PC-3 (cell line): ENCODE measurements around the gene DLG5. TPM values are rescaled to one million over a fixed set of nuclear protein-coding genes. Genes with fewer than 3 reads are reported as not detected.
A peak's percentile ranks its signal among the peaks of the same experiment; 100 is the strongest.

Source experiments
- ATAC-seq: fragments of 200-7000 bp; cut with Tn5 transposase; 2 replicates; pipeline ENCODE4 v1.9.1; 2020; ENCODE audit warnings: mild to moderate bottlenecking, moderate library complexity
- BruUV-seq: library from RNA; stranded (reverse); fragments of 400-500 nt; replicated peaks from 2 replicates; lab custom pipeline; 2021; lab: Mats Ljungman, UMichigan
- CTCF ChIA-PET: fragments of 300-600 bp; sonication (Branson Sonifier 250); formaldehyde crosslinking; loops from one replicate; lab custom pipeline; 2022; ENCODE audit warnings: antibody characterized with exemption; lab: Charles Lee
- POLR2A ChIA-PET: fragments of 300-600 bp; sonication (Branson Sonifier 250); formaldehyde crosslinking; loops from one replicate; lab custom pipeline; 2022; ENCODE audit warnings: antibody characterized with exemption; ENCODE audit not compliant: unreplicated experiment; lab: Charles Lee
- DNase-seq: peaks from one replicate; pipeline ENCODE4 v3.0.0-alpha.2; 2015
- H2AFZ ChIP-seq: fragments of 300-600 bp; sonication (generic); 2 replicates; pipeline ENCODE4 v1.6.0; 2016; ENCODE audit warnings: antibody characterized with exemption, low read length
- H3F3A ChIP-seq: fragments of 300-600 bp; sonication (generic); one replicate; pipeline ENCODE4 v1.6.0; 2017; ENCODE audit warnings: antibody characterized with exemption, low read length, control low read depth, mild to moderate bottlenecking; ENCODE audit not compliant: unreplicated experiment
- H3K27ac ChIP-seq: fragments of 300-600 bp; sonication (generic); 2 replicates; pipeline ENCODE4 v1.5.1; 2016; ENCODE audit warnings: mild to moderate bottlenecking, low read length
- H3K27me3 ChIP-seq: fragments of 300-600 bp; sonication (generic); 2 replicates; pipeline ENCODE4 v1.6.1; 2016; ENCODE audit warnings: low read length, mixed read lengths
- H3K36me3 ChIP-seq: fragments of 300-600 bp; sonication (generic); 2 replicates; pipeline ENCODE4 v1.6.1; 2016; ENCODE audit warnings: low read depth, mixed run types, low read length, mixed read lengths
- H3K4me1 ChIP-seq: fragments of 300-600 bp; sonication (generic); 2 replicates; pipeline ENCODE4 v1.5.1; 2016; ENCODE audit warnings: low read length; ENCODE audit not compliant: insufficient read depth
- H3K4me2 ChIP-seq: fragments of 300-600 bp; sonication (generic); 2 replicates; pipeline ENCODE4 v1.6.0; 2016; ENCODE audit warnings: low read length
- H3K4me3 ChIP-seq: fragments of 300-600 bp; sonication (generic); 2 replicates; pipeline ENCODE4 v1.5.1; 2016; ENCODE audit warnings: mild to moderate bottlenecking, low read length, mixed read lengths
- H3K79me2 ChIP-seq: fragments of 300-600 bp; sonication (generic); 2 replicates; pipeline ENCODE4 v1.6.1; 2017; ENCODE audit warnings: low read length, mixed read lengths
- H3K9ac ChIP-seq: fragments of 300-600 bp; sonication (generic); 2 replicates; pipeline ENCODE4 v1.6.0; 2016; ENCODE audit warnings: mild to moderate bottlenecking, low read length
- H3K9me2 ChIP-seq: fragments of 300-600 bp; sonication (generic); replicated peaks from 2 replicates; pipeline ENCODE4 v1.6.1; 2016; ENCODE audit warnings: mixed run types, low read length, mixed read lengths
- H3K9me3 ChIP-seq: fragments of 300-600 bp; sonication (generic); 2 replicates; pipeline ENCODE4 v1.6.1; 2016; ENCODE audit warnings: low read length, mixed read lengths
- H4K20me1 ChIP-seq: fragments of 300-600 bp; sonication (generic); 2 replicates; pipeline ENCODE4 v1.6.1; 2016; ENCODE audit warnings: low read length, mixed read lengths
- CTCF ChIP-seq: fragments of 300-600 bp; sonication (generic); conservative IDR thresholded peaks from 2 replicates; pipeline ENCODE4 v1.5.1; 2017; ENCODE audit warnings: antibody characterized with exemption, low read depth, mild to moderate bottlenecking, low read length
- EZH2 ChIP-seq: fragments of 300-600 bp; sonication (generic); IDR thresholded peaks from one replicate; pipeline ENCODE4 v1.6.1; 2017; ENCODE audit warnings: antibody characterized with exemption, mild to moderate bottlenecking, low read length; ENCODE audit not compliant: unreplicated experiment
- EZH2phosphoT487 ChIP-seq: fragments of 300-600 bp; sonication (generic); IDR thresholded peaks from 2 replicates; pipeline ENCODE4 v1.6.1; 2018; ENCODE audit warnings: mild to moderate bottlenecking, antibody characterized with exemption, low read length, borderline replicate concordance
- intact Hi-C: fragments of 100-400 bp; cut with micrococcal nuclease; formaldehyde crosslinking; loops from 2 replicates; pipeline ENCODE4 v1.9.0; 2023
- total RNA-seq: library from RNA; depleted of rRNA; stranded (reverse); fragments of >200 nt; gene quantifications from 2 replicates; pipeline ENCODE4 v1.2.3, GENCODE V29; 2014

DLG5 gene
- total RNA-seq, 1 experiment from 2014 or later: 118 TPM

GRCh38 chr10:77844713-77845445 is 81.7 kb downstream of the DLG5 start:
- Histone ChIP-seq H3K9me2 (no peaks in the 10 kb centered on the region), H3K4me1 (peaks cover 30% of the 10 kb centered on the region), H3K9ac (peak overlapping the region; percentile 9), H3F3A (peaks cover 5% of the 10 kb centered on the region), H3K36me3 (peaks cover 48% of the 10 kb centered on the region), H3K9me3 (no peaks in the 10 kb centered on the region), H3K27me3 (no peaks in the 10 kb centered on the region), H3K4me2 (peak overlapping the region; percentile 37), H2AFZ (peak overlapping the region; percentile 29), H3K79me2 (no peaks in the 10 kb centered on the region), H3K4me3 (no peak overlapping the region), H3K27ac (peak overlapping the region; percentile 36), H4K20me1 (no peaks in the 10 kb centered on the region)
- DNase-seq (peak; percentile 98), ATAC-seq (peak; percentile 71)
- CTCF ChIA-PET: interaction anchor here (0.9 to 1.0 kb wide), 4 partner anchors 129 to 185 kb away, joined by 3 to 7 read pairs (median 4); partner anchors contain the start of gene POLR3A
- intact Hi-C loops: loop anchor here (5.0 kb wide), 2 partner anchors 67 to 678 kb away; no protein-coding TSS in a partner anchor
- TF ChIP-seq CTCF (no peak), EZH2phosphoT487 (no peak), EZH2 (no peak)
- BruUV-seq: no TSS peak
- POLR2A ChIA-PET: interaction anchor here (0.7 kb wide), 1 partner anchor 185 kb away, joined by 4 read pairs; the partner anchor contains the start of gene POLR3A

- no peaks in the 10 kb centered on the region for H3K9me3 ChIP-seq
These were observed 82.4 kb downstream of the DLG5 start for GRCh38 chr10:77844177-77844576.

More at GRCh38 chr10:77844177-77844576, 82.4 kb downstream of the DLG5 start:
- H3K79me2 ChIP-seq: no peaks in the 10 kb centered on the region
- H3F3A ChIP-seq: peaks cover 5% of the 10 kb centered on the region
- ATAC-seq (no peak), DNase-seq (no peak)
- H3K36me3 ChIP-seq: peaks cover 50% of the 10 kb centered on the region
- TF ChIP-seq CTCF: no peak
- no peaks in the 10 kb centered on the region for H3K27me3 ChIP-seq
- no peak overlapping the region for H3K27ac ChIP-seq
- no TSS peak for BruUV-seq
- no peaks in the 10 kb centered on the region for H3K9me2 ChIP-seq
- intact Hi-C loops: no loop called here
- H3K4me3 ChIP-seq: no peak overlapping the region
- no peak overlapping the region for H2AFZ ChIP-seq
- no peak overlapping the region for H3K4me2 ChIP-seq
- H4K20me1 ChIP-seq: no peaks in the 10 kb centered on the region
- POLR2A ChIA-PET: no interaction called here
- H3K4me1 ChIP-seq: peaks cover 28% of the 10 kb centered on the region
- H3K9ac ChIP-seq: no peak overlapping the region
- CTCF ChIA-PET: no interaction called here
